A673 (cell line): Measurements from ENCODE around the gene SMIM38.

Experiments
- CTCF ChIP-seq: fragments of 300-800, 200-600 bp; sonication (generic); conservative IDR thresholded peaks from 2 replicates; pipeline ENCODE4 v1.5.1; 2017; ENCODE audit warnings: low read depth, mild to moderate bottlenecking, antibody characterized with exemption, low read length, moderate library complexity, mixed read lengths
- EZH2 ChIP-seq: fragments of 200-600 bp; sonication (generic); IDR thresholded peaks from 2 replicates; pipeline ENCODE4 v1.6.1; 2017; ENCODE audit warnings: borderline replicate concordance, low read depth, mild to moderate bottlenecking, mixed read lengths, antibody characterized with exemption, low read length; ENCODE audit not compliant: poor library complexity, severe bottlenecking

GRCh38 chr11:69132301-69132670 lies 23.4 kb upstream of the SMIM38 start:
- no peak for TF ChIP-seq CTCF
- no peak for TF ChIP-seq EZH2
